ENCODE measurements around the gene ASCC2. TPM values are rescaled to one million over a fixed set of nuclear protein-coding genes. Genes with fewer than 3 reads are reported as not detected.
A peak's percentile ranks its signal among the peaks of the same experiment; 100 is the strongest.
"Not testable (repeated sequence)": the region's sequence is repeated elsewhere in the genome, so short reads cannot be mapped to it uniquely, and the experiment has no call there.

ASCC2 gene
- total and polyA plus RNA-seq, 3 experiments from 2014 or later, result 60.0 to 84.5 (median 81.1) TPM

DNA sequence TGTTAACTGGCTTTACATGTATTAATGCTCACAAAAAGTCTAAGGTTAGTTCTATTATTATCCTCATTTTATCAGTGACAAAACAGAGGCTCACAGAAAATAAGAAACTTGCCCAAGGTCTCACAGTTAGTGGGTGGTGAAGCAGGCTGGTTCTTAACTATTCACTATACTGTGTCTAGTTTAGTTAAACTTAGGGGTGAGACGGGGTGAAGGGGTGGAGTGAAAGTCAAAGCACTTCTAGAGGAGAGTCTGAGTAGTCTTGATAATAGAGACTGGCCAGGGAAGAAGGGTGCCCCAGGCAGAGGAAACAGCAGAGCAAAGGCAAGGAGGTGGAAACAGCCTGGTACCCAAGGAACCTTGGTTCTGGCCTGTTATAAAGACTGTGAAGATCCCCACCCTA is 4.0 kb downstream of the ASCC2 start:
- peaks cover 43 to 65% (median 55%) of the 10 kb centered on the region in 3 donors for H3K4me1 Mint-ChIP-seq
- POLR2A ChIA-PET, result no interaction called here
- peak overlapping the region in 3 of 8 donors; percentile 0 to 50 (median 6) for H3K27ac Mint-ChIP-seq

DNA sequence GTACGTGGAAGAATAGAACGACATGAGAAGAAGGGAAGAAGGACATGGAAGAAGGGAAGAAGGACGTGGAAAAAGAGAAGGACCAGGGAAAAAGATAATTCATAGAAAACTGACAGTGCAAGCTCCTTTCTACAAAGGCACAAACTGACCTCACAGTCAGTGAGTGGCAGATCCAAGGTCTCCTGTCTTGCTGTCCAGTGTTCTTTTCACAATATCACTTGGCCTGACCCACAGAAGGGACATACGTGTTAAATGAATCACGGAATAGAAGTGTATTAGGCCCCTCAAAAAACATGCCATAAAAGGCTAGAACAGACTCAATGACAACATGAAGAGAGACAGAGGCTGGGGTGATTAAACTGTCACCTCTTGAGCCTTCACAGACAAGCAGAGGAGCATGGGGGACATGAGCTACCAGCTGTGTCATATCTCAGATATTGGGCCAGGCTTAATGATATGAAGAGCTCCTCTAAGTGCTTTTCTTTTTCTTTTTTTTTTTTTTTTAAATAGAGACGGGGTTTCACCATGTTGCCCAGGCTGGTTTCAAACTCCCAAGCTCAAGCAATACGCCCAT is 4.6 kb downstream of the ASCC2 start:
- Histone ChIP-seq H3K27me3 (ENCODE audit: insufficient read depth, low read length, poor library complexity, severe bottlenecking) (no peaks in the 10 kb centered on the region), H3K27ac (ENCODE audit: low read depth, low read length) (no peak overlapping the region), H3K4me3 (ENCODE audit: low read length) (no peak overlapping the region), H3K9me3 (ENCODE audit: low read length) (no peaks in the 10 kb centered on the region), H3K36me3 (ENCODE audit: insufficient read depth, low read length) (peaks cover 29% of the 10 kb centered on the region), H3K4me1 (ENCODE audit: insufficient read depth, low read length) (peaks cover 10% of the 10 kb centered on the region)
- peaks cover 37 to 61% (median 52%) of the 10 kb centered on the region in 3 donors for H3K4me1 Mint-ChIP-seq
- ChIA-PET CTCF (no interaction called here), POLR2A (no interaction called here)
- H3K27me3 Mint-ChIP-seq, result no peaks in the 10 kb centered on the region
- H3K9me3 Mint-ChIP-seq, result no peaks in the 10 kb centered on the region
- H3K36me3 Mint-ChIP-seq, result peaks cover 0 to 67% (median 19%) of the 10 kb centered on the region in 3 donors
- no peak for DNase-seq
- H3K27ac Mint-ChIP-seq, result peak overlapping the region in 1 of 8 donors; percentile 45
- H3K4me3 Mint-ChIP-seq, result no peak overlapping the region

More for the DNA sequence above, 4.0 kb downstream of the ASCC2 start:
- H3K9me3 ChIP-seq (ENCODE audit: low read length), result no peaks in the 10 kb centered on the region
- Mint-ChIP-seq H3K9me3 (no peaks in the 10 kb centered on the region), H3K27me3 (no peaks in the 10 kb centered on the region), H3K36me3 (peaks cover 0 to 65% (median 17%) of the 10 kb centered on the region in 3 donors), H3K4me3 (peak overlapping the region in 1 of 7 donors; percentile 64)
- H3K4me1 ChIP-seq (ENCODE audit: insufficient read depth, low read length), result peaks cover 16% of the 10 kb centered on the region
- CTCF ChIA-PET, result no interaction called here
- H3K27ac ChIP-seq (ENCODE audit: low read depth, low read length), result no peak overlapping the region
- DNase-seq, result no peak
- peaks cover 28% of the 10 kb centered on the region for H3K36me3 ChIP-seq (ENCODE audit: insufficient read depth, low read length)
- H3K4me3 ChIP-seq (ENCODE audit: low read length), result no peak overlapping the region
- H3K27me3 ChIP-seq (ENCODE audit: insufficient read depth, low read length, poor library complexity, severe bottlenecking), result no peaks in the 10 kb centered on the region

DNA sequence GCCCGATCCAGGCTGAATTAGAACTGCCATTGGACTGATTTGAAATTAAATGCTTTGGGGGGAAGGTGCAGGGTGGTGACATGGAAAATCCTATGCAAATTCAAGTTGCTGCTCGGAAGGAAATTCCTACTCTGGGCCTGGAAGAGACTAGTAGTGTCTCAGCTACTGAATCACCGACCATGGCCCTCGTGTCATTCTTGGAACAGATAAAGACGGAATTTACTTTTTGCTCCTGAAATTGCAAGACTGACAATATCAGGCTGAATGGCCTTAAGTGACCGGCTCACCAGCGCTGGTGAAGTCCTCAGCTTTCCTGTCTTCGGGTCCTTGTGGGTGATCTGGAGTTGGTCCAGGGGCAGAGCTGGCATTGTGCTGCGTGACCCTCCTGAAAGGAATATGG is 6.1 kb downstream of the ASCC2 start:
- peaks cover 28 to 61% (median 49%) of the 10 kb centered on the region in 3 donors for H3K4me1 Mint-ChIP-seq
- ChIA-PET POLR2A (no interaction called here), CTCF (no interaction called here)
- no peaks in the 10 kb centered on the region for H3K27me3 Mint-ChIP-seq
- H3K27ac Mint-ChIP-seq, result peak overlapping the region in 2 of 8 donors; percentile 17 to 63
- H3K36me3 Mint-ChIP-seq, result peaks cover 0 to 75% (median 25%) of the 10 kb centered on the region in 3 donors
- Histone ChIP-seq H3K4me3 (ENCODE audit: low read length) (no peak overlapping the region), H3K4me1 (ENCODE audit: insufficient read depth, low read length) (peaks cover 2% of the 10 kb centered on the region), H3K27ac (ENCODE audit: low read depth, low read length) (no peak overlapping the region), H3K9me3 (ENCODE audit: low read length) (no peaks in the 10 kb centered on the region), H3K27me3 (ENCODE audit: insufficient read depth, low read length, poor library complexity, severe bottlenecking) (no peaks in the 10 kb centered on the region), H3K36me3 (ENCODE audit: insufficient read depth, low read length) (peaks cover 37% of the 10 kb centered on the region)
- DNase-seq, result no peak
- no peak overlapping the region for H3K4me3 Mint-ChIP-seq
- no peaks in the 10 kb centered on the region for H3K9me3 Mint-ChIP-seq

DNA sequence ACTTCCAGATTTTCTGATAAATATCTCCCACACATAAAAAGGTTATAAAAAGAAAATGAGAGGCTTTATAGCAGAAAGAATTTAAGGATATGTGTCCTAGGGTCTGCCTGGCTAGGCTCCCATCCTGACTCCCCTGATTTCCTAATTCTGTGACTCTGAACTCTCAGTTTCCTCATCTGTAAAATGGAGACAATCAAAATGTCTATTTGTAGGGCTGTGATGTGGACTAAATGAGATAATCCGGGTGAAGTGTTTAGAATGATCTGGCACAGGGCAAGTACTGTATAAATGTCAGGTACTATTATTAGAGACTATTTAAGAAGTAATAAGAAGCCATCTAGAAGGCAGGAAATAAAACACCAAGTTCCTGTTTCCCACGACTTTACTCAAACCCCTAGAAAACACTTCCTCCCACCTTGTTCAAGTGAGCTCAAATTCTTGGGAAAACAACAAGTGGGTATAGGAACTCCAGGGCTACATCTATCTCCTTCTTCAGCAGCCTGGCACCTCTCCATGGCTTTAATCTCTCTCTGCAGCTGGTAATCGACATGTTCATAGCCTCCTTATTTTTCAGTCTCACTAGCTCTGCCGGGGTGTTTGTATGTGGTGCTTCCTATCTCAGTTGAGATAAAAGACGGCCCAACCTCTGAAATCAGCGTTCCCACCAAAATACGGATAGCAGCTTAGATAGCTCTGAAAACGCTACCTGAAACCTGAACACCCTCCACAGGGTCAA is 6.7 kb downstream of the ASCC2 start:
- POLR2A ChIA-PET, result interaction anchor here (0.5 kb wide), 1 partner anchor 150 kb away, joined by 3 read pairs; no protein-coding TSS in a partner anchor
- peaks cover 37% of the 10 kb centered on the region for H3K36me3 ChIP-seq (ENCODE audit: insufficient read depth, low read length)

DNA sequence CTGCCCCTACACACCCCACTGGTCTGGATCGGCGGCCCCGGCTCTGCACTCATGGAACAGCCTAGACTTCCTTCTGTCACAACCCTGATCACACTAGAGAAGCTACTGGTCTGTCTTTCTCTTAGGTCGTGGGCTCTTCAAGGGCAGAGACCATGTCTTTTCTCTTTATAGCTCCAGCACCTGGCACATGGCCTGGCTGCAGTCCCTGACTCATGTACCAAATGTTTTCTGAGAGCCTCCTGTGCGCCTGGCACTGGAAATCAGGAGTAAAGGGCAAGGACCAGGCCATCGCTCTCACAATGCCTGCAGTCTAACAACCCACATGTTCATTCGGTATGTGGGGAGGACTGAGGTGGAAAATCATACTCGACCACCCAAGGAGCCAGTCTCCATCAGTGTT is 7.5 kb downstream of the ASCC2 start:
- no peaks in the 10 kb centered on the region for H3K27me3 ChIP-seq (ENCODE audit: insufficient read depth, low read length, poor library complexity, severe bottlenecking)
- no peaks in the 10 kb centered on the region for H3K4me1 ChIP-seq (ENCODE audit: insufficient read depth, low read length)
- POLR2A ChIA-PET, result no interaction called here
- DNase-seq, result no peak
- peak overlapping the region in 1 of 8 donors; percentile 23 for H3K27ac Mint-ChIP-seq
- no peaks in the 10 kb centered on the region for H3K27me3 Mint-ChIP-seq
- peaks cover 17 to 47% (median 36%) of the 10 kb centered on the region in 3 donors for H3K4me1 Mint-ChIP-seq
- no peak overlapping the region for H3K4me3 Mint-ChIP-seq
- CTCF ChIA-PET, result no interaction called here
- H3K9me3 Mint-ChIP-seq, result no peaks in the 10 kb centered on the region
- H3K36me3 Mint-ChIP-seq, result peaks cover 0 to 73% (median 25%) of the 10 kb centered on the region in 3 donors
- H3K27ac ChIP-seq (ENCODE audit: low read depth, low read length), result no peak overlapping the region
- H3K36me3 ChIP-seq (ENCODE audit: insufficient read depth, low read length), result peaks cover 41% of the 10 kb centered on the region
- no peaks in the 10 kb centered on the region for H3K9me3 ChIP-seq (ENCODE audit: low read length)
- H3K4me3 ChIP-seq (ENCODE audit: low read length), result no peak overlapping the region

More for the DNA sequence above, 6.7 kb downstream of the ASCC2 start:
- no peak overlapping the region for H3K4me3 ChIP-seq (ENCODE audit: low read length)
- no peaks in the 10 kb centered on the region for H3K4me1 ChIP-seq (ENCODE audit: insufficient read depth, low read length)
- Mint-ChIP-seq H3K4me1 (peaks cover 24 to 55% (median 43%) of the 10 kb centered on the region in 3 donors), H3K36me3 (peaks cover 0 to 76% (median 25%) of the 10 kb centered on the region in 3 donors), H3K9me3 (no peaks in the 10 kb centered on the region), H3K4me3 (peak overlapping the region in 1 of 7 donors; percentile 15), H3K27ac (peak overlapping the region in 2 of 8 donors; percentile 23 to 58), H3K27me3 (no peaks in the 10 kb centered on the region)
- H3K27ac ChIP-seq (ENCODE audit: low read depth, low read length), result no peak overlapping the region
- no peak for DNase-seq
- H3K9me3 ChIP-seq (ENCODE audit: low read length), result no peaks in the 10 kb centered on the region
- CTCF ChIA-PET, result no interaction called here
- H3K27me3 ChIP-seq (ENCODE audit: insufficient read depth, low read length, poor library complexity, severe bottlenecking), result no peaks in the 10 kb centered on the region

DNA sequence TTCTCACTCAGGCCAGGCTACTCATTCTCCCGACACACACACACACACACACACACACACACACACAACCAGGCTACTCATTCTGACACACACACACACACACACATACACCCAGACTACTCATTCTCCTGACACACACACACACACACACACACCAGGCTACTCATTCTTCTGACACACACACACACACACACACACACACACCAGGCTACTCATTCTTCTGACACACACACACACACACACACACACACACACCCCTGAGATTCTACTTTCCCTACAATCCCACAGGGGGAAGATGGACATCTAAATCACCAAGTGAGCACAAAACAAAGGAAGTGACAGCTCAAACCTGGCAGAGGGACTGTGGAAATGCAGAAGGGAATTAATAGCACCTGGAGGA is 10.3 kb downstream of the ASCC2 start:
- H3K9me3 ChIP-seq (ENCODE audit: low read length); H3K4me3 Mint-ChIP-seq; H3K4me3 ChIP-seq (ENCODE audit: low read length); H3K27me3 ChIP-seq (ENCODE audit: insufficient read depth, low read length, poor library complexity, severe bottlenecking); CTCF ChIA-PET; H3K9me3 Mint-ChIP-seq; H3K27ac ChIP-seq (ENCODE audit: low read depth, low read length); H3K27me3 Mint-ChIP-seq; DNase-seq; POLR2A ChIA-PET; H3K4me1 ChIP-seq (ENCODE audit: insufficient read depth, low read length): not testable (repeated sequence)
- peaks cover 50% of the 10 kb centered on the region for H3K36me3 ChIP-seq (ENCODE audit: insufficient read depth, low read length)
- H3K27ac Mint-ChIP-seq, result peak overlapping the region in 3 of 8 donors; percentile 3 to 62 (median 25)
- peaks cover 11 to 33% (median 26%) of the 10 kb centered on the region in 3 donors for H3K4me1 Mint-ChIP-seq
- H3K36me3 Mint-ChIP-seq, result peaks cover 3 to 76% (median 32%) of the 10 kb centered on the region in 3 donors

DNA sequence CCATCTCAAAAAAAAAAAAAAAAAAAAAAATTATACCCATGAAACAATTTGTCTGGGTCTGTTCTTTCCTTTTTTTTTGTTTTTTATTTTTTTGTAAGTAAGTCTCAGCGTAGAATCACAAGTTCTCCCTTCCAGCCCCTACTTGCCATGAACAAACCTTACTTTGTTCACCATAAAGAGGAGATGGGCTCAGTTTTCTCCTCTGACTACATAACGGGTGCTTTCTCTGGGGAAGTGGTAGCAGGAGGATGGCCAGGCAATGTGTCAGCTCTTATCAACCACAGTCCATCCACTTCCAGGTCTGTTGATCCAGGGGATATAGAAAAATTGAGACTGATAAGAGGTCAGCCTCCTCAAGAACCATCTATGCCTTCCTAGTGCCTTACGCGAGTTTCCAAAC is 11.0 kb downstream of the ASCC2 start:
- Mint-ChIP-seq H3K27ac (peak overlapping the region in 3 of 8 donors; percentile 28 to 62 (median 45)), H3K9me3 (no peaks in the 10 kb centered on the region), H3K27me3 (no peaks in the 10 kb centered on the region), H3K4me1 (peaks cover 9 to 31% (median 23%) of the 10 kb centered on the region in 3 donors), H3K4me3 (no peak overlapping the region), H3K36me3 (peaks cover 3 to 79% (median 35%) of the 10 kb centered on the region in 3 donors)
- Histone ChIP-seq H3K9me3 (ENCODE audit: low read length) (no peaks in the 10 kb centered on the region), H3K36me3 (ENCODE audit: insufficient read depth, low read length) (peaks cover 54% of the 10 kb centered on the region), H3K27me3 (ENCODE audit: insufficient read depth, low read length, poor library complexity, severe bottlenecking) (no peaks in the 10 kb centered on the region), H3K27ac (ENCODE audit: low read depth, low read length) (no peak overlapping the region), H3K4me1 (ENCODE audit: insufficient read depth, low read length) (no peaks in the 10 kb centered on the region), H3K4me3 (ENCODE audit: low read length) (no peak overlapping the region)
- no peak for DNase-seq
- ChIA-PET CTCF (no interaction called here), POLR2A (no interaction called here)

DNA sequence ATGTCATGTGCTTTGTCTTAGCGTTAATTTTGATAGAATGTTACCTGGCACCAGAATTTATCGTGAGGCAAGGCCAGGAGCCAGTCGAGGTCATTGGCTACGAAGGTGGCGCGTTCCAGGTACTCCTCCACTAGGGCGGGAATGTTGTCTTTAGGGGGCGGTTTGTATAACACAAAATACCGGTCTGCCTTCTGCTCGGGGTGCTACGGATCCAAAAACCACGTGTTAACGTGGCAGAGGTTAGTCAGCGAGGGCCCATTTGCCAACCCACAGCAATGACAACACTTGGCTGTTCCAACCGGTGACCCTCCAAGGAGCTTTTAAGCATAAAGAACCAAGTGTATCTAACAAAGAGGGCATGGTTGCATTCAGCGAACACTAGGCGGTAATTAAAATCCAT is 12.5 kb downstream of the ASCC2 start:
- H3K27me3 Mint-ChIP-seq, result no peaks in the 10 kb centered on the region
- peaks cover 4 to 20% (median 12%) of the 10 kb centered on the region in 3 donors for H3K4me1 Mint-ChIP-seq
- no peaks in the 10 kb centered on the region for H3K27me3 ChIP-seq (ENCODE audit: insufficient read depth, low read length, poor library complexity, severe bottlenecking)
- no peaks in the 10 kb centered on the region for H3K9me3 ChIP-seq (ENCODE audit: low read length)
- H3K36me3 ChIP-seq (ENCODE audit: insufficient read depth, low read length), result peaks cover 56% of the 10 kb centered on the region
- no peaks in the 10 kb centered on the region for H3K4me1 ChIP-seq (ENCODE audit: insufficient read depth, low read length)
- H3K27ac ChIP-seq (ENCODE audit: low read depth, low read length), result no peak overlapping the region
- peaks cover 3 to 78% (median 36%) of the 10 kb centered on the region in 3 donors for H3K36me3 Mint-ChIP-seq
- H3K4me3 Mint-ChIP-seq, result no peak overlapping the region
- ChIA-PET POLR2A (no interaction called here), CTCF (no interaction called here)
- peak overlapping the region in 1 of 8 donors; percentile 70 for H3K27ac Mint-ChIP-seq
- H3K9me3 Mint-ChIP-seq, result no peaks in the 10 kb centered on the region
- H3K4me3 ChIP-seq (ENCODE audit: low read length), result no peak overlapping the region
- no peak for DNase-seq
